Measurements from ENCODE around the gene PNCK.
"Not testable (repeated sequence)": the region's sequence is repeated elsewhere in the genome, so short reads cannot be mapped to it uniquely, and the experiment has no call there.

GRCh38 chrX:153699784-153700371, 26.3 kb upstream of the PNCK start:
- not testable (repeated sequence) for TF ChIP-seq YY1 (IDR thresholded peaks at IDR 0.05; ENCODE audit: insufficient read depth, insufficient read length); SUZ12 (IDR thresholded peaks at IDR 0.05; ENCODE audit: extremely low read depth, insufficient read depth, insufficient read length); ZNF274 (IDR thresholded peaks at IDR 0.05; ENCODE audit: low read depth, low read length)

Measured in NT2/D1 (cell line).